H9 (cell line): ENCODE measurements around the gene DHRS7B. TPM values are rescaled to one million over a fixed set of nuclear protein-coding genes. Genes with fewer than 3 reads are reported as not detected.
"Not testable (repeated sequence)": the region's sequence is repeated elsewhere in the genome, so short reads cannot be mapped to it uniquely, and the experiment has no call there.

Source experiments
- DNase-seq: peaks from one replicate; pipeline ENCODE4 v3.0.0-alpha.2; 2017
- H2AFZ ChIP-seq: one replicate; pipeline ENCODE4 v1.6.1; 2013; ENCODE audit warnings: mild to moderate bottlenecking, low read length, control low read depth, moderate library complexity
- H2AK5ac ChIP-seq: 2 replicates; pipeline ENCODE4 v1.6.1; 2013; ENCODE audit warnings: low read length, control low read depth, mixed read lengths; ENCODE audit not compliant: insufficient read length
- H2BK120ac ChIP-seq: one replicate; pipeline ENCODE4 v1.6.1; 2013; ENCODE audit warnings: low read depth, mild to moderate bottlenecking, low read length, control low read depth, inconsistent platforms; ENCODE audit not compliant: poor library complexity, severe bottlenecking
- H2BK12ac ChIP-seq: 2 replicates; pipeline ENCODE4 v1.6.1; 2013; ENCODE audit warnings: low read length, control low read depth, mixed read lengths, low read depth; ENCODE audit not compliant: insufficient read length
- H2BK15ac ChIP-seq: 2 replicates; pipeline ENCODE4 v1.6.1; 2013; ENCODE audit warnings: low read depth, low read length, control low read depth
- H2BK20ac ChIP-seq: one replicate; pipeline ENCODE4 v1.6.1; 2013; ENCODE audit warnings: low read depth, mild to moderate bottlenecking, low read length, control low read depth, inconsistent platforms; ENCODE audit not compliant: poor library complexity, severe bottlenecking
- H2BK5ac ChIP-seq: 2 replicates; pipeline ENCODE4 v1.6.1; 2013; ENCODE audit warnings: low read length, control low read depth, mixed read lengths; ENCODE audit not compliant: insufficient read length
- H3K14ac ChIP-seq: 2 replicates; pipeline ENCODE4 v1.6.1; 2013; ENCODE audit warnings: low read length, control low read depth; ENCODE audit not compliant: insufficient read depth
- H3K18ac ChIP-seq: 2 replicates; pipeline ENCODE4 v1.6.1; 2013; ENCODE audit warnings: low read depth, mild to moderate bottlenecking, mixed read lengths, low read length, control low read depth; ENCODE audit not compliant: insufficient read length
- H3K23ac ChIP-seq: 2 replicates; pipeline ENCODE4 v1.6.1; 2013; ENCODE audit warnings: low read length, control low read depth, mixed read lengths, low read depth; ENCODE audit not compliant: insufficient read length
- H3K23me2 ChIP-seq: 2 replicates; pipeline ENCODE4 v1.6.1; 2013; ENCODE audit warnings: low read depth, mild to moderate bottlenecking, mixed read lengths, low read length, control low read depth; ENCODE audit not compliant: insufficient read length, poor library complexity, severe bottlenecking
- H3K27ac ChIP-seq: 2 replicates; pipeline ENCODE4 v1.5.1; 2013; ENCODE audit warnings: low read length, control low read depth, mixed read lengths, low read depth; ENCODE audit not compliant: insufficient read length
- H3K27me3 ChIP-seq: 2 replicates; pipeline ENCODE4 v1.6.1; 2013; ENCODE audit warnings: low read length, control low read depth, inconsistent platforms; ENCODE audit not compliant: insufficient read depth
- H3K4ac ChIP-seq: 2 replicates; pipeline ENCODE4 v1.6.1; 2013; ENCODE audit warnings: low read depth, mild to moderate bottlenecking, control low read depth, inconsistent platforms, low read length, moderate library complexity
- H3K4me1 ChIP-seq: 2 replicates; pipeline ENCODE4 v1.6.1; 2013; ENCODE audit warnings: low read length, control low read depth, inconsistent platforms; ENCODE audit not compliant: insufficient read depth
- H3K4me2 ChIP-seq: 2 replicates; pipeline ENCODE4 v1.6.1; 2013; ENCODE audit warnings: low read length, control low read depth, mixed read lengths; ENCODE audit not compliant: insufficient read length, insufficient read depth
- H3K56ac ChIP-seq: 2 replicates; pipeline ENCODE4 v1.6.1; 2013; ENCODE audit warnings: low read depth, mild to moderate bottlenecking, mixed read lengths, low read length, control low read depth; ENCODE audit not compliant: insufficient read length
- H3K79me1 ChIP-seq: 2 replicates; pipeline ENCODE4 v1.6.1; 2013; ENCODE audit warnings: low read depth, mild to moderate bottlenecking, moderate library complexity, low read length, control low read depth, inconsistent platforms; ENCODE audit not compliant: insufficient read depth, poor library complexity, severe bottlenecking
- H3K79me2 ChIP-seq: 2 replicates; pipeline ENCODE4 v1.6.1; 2013; ENCODE audit warnings: low read length, control low read depth, inconsistent platforms; ENCODE audit not compliant: insufficient read depth
- H3K9ac ChIP-seq: 2 replicates; pipeline ENCODE4 v1.6.1; 2013; ENCODE audit warnings: low read length, control low read depth, mixed read lengths; ENCODE audit not compliant: insufficient read length; ENCODE audit errors: extremely low read depth
- H3K9me3 ChIP-seq: one replicate; pipeline ENCODE4 v1.6.1; 2013; ENCODE audit warnings: low read depth, low read length, inconsistent platforms; ENCODE audit not compliant: control insufficient read depth
- H3T11ph ChIP-seq: one replicate; pipeline ENCODE4 v1.6.1; 2013; ENCODE audit warnings: mild to moderate bottlenecking, low read length, control low read depth, inconsistent platforms
- H4K20me1 ChIP-seq: one replicate; pipeline ENCODE4 v1.6.1; 2013; ENCODE audit not compliant: control insufficient read depth, insufficient read length, insufficient read depth
- H4K5ac ChIP-seq: 2 replicates; pipeline ENCODE4 v1.6.1; 2013; ENCODE audit warnings: low read depth, mild to moderate bottlenecking, mixed read lengths, low read length, control low read depth; ENCODE audit not compliant: insufficient read length
- H4K8ac ChIP-seq: replicated peaks from 2 replicates; pipeline ENCODE4 v1.6.1; 2013; ENCODE audit warnings: low read length, control low read depth, mixed read lengths, low read depth; ENCODE audit not compliant: insufficient read length
- H4K91ac ChIP-seq: 2 replicates; pipeline ENCODE4 v1.6.1; 2013; ENCODE audit warnings: low read depth, mild to moderate bottlenecking, moderate library complexity, mixed read lengths, low read length, control low read depth; ENCODE audit not compliant: insufficient read length
- H3K27ac Mint-ChIP-seq, 3 experiments: 2 replicates in 2 of 3; 3 replicates in 1 of 3; pipeline ENCODE4 v1.8.0; 2020 to 2021; ENCODE audit warnings: mixed read lengths in 3 of 3, mild to moderate bottlenecking in 1 of 3, moderate library complexity in 1 of 3
- H3K27me3 Mint-ChIP-seq: 2 replicates; pipeline ENCODE4 v1.8.0; 2021; ENCODE audit warnings: low read depth, mild to moderate bottlenecking, moderate library complexity, mixed read lengths
- H3K36me3 Mint-ChIP-seq, 3 experiments: 2 replicates in 2 of 3; 3 replicates in 1 of 3; pipeline ENCODE4 v1.8.0; 2020 to 2021; ENCODE audit warnings: low read depth in 3 of 3, mixed read lengths in 3 of 3; ENCODE audit not compliant: insufficient read depth in 1 of 3
- H3K4me1 Mint-ChIP-seq, 2 experiments: 2 replicates each; pipeline ENCODE4 v1.8.0; 2020; ENCODE audit warnings: mixed read lengths in 2 of 2
- H3K4me3 Mint-ChIP-seq, 2 experiments: 2 replicates in 1 of 2; 3 replicates in 1 of 2; pipeline ENCODE4 v1.8.0; 2020 to 2021; ENCODE audit warnings: mild to moderate bottlenecking in 2 of 2, mixed read lengths in 2 of 2, moderate library complexity in 1 of 2
- H3K9me3 Mint-ChIP-seq, 2 experiments: 2 replicates in 1 of 2; 3 replicates in 1 of 2; pipeline ENCODE4 v1.8.0; 2020; ENCODE audit warnings: mild to moderate bottlenecking in 2 of 2, mixed read lengths in 2 of 2, moderate library complexity in 1 of 2
- WGBS: extraction: QIAGEN DNeasy Blood & Tissue Kit; methylation state at CpG from one replicate; pipeline ENCODE4 v1.1.7; 2013; ENCODE audit warnings: missing lambda C conversion rate, low lambda C conversion rate, mixed read lengths; ENCODE audit not compliant: insufficient read length; ENCODE audit errors: extremely low coverage; 5-methylcytosine and 5-hydroxymethylcytosine counted together
- total RNA-seq: library from RNA; stranded (reverse); gene quantifications from 2 replicates; pipeline ENCODE4 v1.2.1, GENCODE V29; 2021
- TF ChIP-seq, protein P1 (sequence below): fragments of 200-600 bp; sonication (generic); conservative IDR thresholded peaks from 3 replicates; pipeline ENCODE4 v1.8.0; 2021; ENCODE audit warnings: antibody characterized with exemption, mild to moderate bottlenecking

DHRS7B gene
- total RNA-seq, 1 experiment from 2014 or later: 20.3 TPM

DNA sequence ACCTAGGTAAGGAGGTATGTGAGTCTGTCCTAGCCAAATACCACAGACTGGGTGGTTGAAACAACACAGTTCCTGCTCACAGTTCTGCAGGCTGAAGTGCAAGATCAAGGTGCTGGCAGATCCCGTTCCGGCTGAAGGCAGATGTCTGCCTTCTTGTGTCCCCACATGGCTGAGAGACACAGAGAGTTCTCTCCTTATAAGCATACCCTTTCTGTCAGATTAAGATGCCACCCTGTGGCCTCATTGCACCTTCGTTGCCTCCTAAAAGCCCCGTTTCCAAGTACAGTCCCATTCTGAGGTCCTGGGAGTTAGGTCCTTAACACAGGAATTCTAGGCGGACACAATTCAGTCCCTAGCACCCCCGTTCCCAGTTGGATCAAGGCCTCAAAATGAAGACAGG lies 96.3 kb downstream of the DHRS7B start:
- no peaks in the 10 kb centered on the region for H3K9me3 ChIP-seq
- H3K27ac ChIP-seq: no peak overlapping the region
- Mint-ChIP-seq H3K4me3 (no peak overlapping the region), H3K4me1 (peaks cover 11% of the 10 kb centered on the region in 2 experiments), H3K9me3 (0 out of 5 replicates have a peak, but pooled peaks cover 0 to 3% of the 10 kb centered on the region in 2 experiments), H3K27me3 (peaks cover 2% of the 10 kb centered on the region), H3K27ac (no peak overlapping the region), H3K36me3 (peaks cover 0 to 15% (median 11%) of the 10 kb centered on the region in 3 experiments; a peak in 4 of 7 replicates)
- H3K4ac ChIP-seq: no peak overlapping the region
- H3K27me3 ChIP-seq: no peaks in the 10 kb centered on the region
- H2BK15ac ChIP-seq: no peak overlapping the region
- no peak overlapping the region for H2BK5ac ChIP-seq
- H3K23me2 ChIP-seq: no peaks in the 10 kb centered on the region
- TF ChIP-seq, protein P1, sequence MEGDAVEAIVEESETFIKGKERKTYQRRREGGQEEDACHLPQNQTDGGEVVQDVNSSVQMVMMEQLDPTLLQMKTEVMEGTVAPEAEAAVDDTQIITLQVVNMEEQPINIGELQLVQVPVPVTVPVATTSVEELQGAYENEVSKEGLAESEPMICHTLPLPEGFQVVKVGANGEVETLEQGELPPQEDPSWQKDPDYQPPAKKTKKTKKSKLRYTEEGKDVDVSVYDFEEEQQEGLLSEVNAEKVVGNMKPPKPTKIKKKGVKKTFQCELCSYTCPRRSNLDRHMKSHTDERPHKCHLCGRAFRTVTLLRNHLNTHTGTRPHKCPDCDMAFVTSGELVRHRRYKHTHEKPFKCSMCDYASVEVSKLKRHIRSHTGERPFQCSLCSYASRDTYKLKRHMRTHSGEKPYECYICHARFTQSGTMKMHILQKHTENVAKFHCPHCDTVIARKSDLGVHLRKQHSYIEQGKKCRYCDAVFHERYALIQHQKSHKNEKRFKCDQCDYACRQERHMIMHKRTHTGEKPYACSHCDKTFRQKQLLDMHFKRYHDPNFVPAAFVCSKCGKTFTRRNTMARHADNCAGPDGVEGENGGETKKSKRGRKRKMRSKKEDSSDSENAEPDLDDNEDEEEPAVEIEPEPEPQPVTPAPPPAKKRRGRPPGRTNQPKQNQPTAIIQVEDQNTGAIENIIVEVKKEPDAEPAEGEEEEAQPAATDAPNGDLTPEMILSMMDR: no peak
- no peak overlapping the region for H3K56ac ChIP-seq
- no peak overlapping the region for H3K14ac ChIP-seq
- H2AK5ac ChIP-seq: no peak overlapping the region
- WGBS: no CpG with 5 or more reads among the region's 6 CpGs
- H2BK20ac ChIP-seq: no peak overlapping the region
- H3K79me1 ChIP-seq: no peaks in the 10 kb centered on the region
- H3K4me1 ChIP-seq: no peaks in the 10 kb centered on the region; the same call in 1 of the 2 replicates
- H3K23ac ChIP-seq: no peak overlapping the region
- no peak overlapping the region for H2BK12ac ChIP-seq
- no peak overlapping the region for H4K5ac ChIP-seq
- no peak overlapping the region for H3K18ac ChIP-seq
- no peaks in the 10 kb centered on the region for H3K79me2 ChIP-seq
- H2BK120ac ChIP-seq: no peak overlapping the region
- H3T11ph ChIP-seq: no peak overlapping the region
- no peak overlapping the region for H4K91ac ChIP-seq
- no peak overlapping the region for H2AFZ ChIP-seq
- no peaks in the 10 kb centered on the region for H4K20me1 ChIP-seq
- no peak overlapping the region for H3K4me2 ChIP-seq
- no peak overlapping the region for H3K9ac ChIP-seq
- DNase-seq: no peak
- H4K8ac ChIP-seq: no peak overlapping the region

DNA sequence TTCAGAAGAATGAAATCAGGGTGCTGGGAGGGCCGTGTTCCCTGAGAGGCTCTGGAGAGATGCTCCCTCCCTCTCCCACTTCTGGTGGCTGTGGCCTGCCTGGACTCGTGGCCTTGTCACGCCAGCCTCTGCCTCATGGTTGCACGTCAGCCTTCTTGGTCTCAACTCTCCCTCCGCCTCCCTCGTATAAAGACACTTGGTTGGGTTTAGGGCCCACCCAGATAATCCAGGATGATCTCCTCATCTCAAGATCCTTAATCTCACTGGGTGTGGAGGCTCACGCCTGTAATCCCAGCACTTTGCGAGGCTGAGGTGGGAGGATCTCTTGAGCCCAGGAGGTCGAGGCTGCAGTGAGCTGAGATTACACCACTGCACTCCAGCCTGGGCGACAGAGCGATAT lies 100.5 kb downstream of the DHRS7B start:
- H2AK5ac ChIP-seq, H3K23ac ChIP-seq, H2BK12ac ChIP-seq, H4K8ac ChIP-seq, H3K27ac ChIP-seq, H3K56ac ChIP-seq, H4K5ac ChIP-seq, H3K27me3 ChIP-seq, H3K4me1 ChIP-seq, H2AFZ ChIP-seq, DNase-seq, H3K4me3 Mint-ChIP-seq, H3T11ph ChIP-seq, H3K14ac ChIP-seq, H3K18ac ChIP-seq, H3K9me3 Mint-ChIP-seq, H3K4ac ChIP-seq, H3K23me2 ChIP-seq, H2BK15ac ChIP-seq, H3K27ac Mint-ChIP-seq, H2BK120ac ChIP-seq, H3K4me1 Mint-ChIP-seq, H3K4me2 ChIP-seq, H4K20me1 ChIP-seq, H4K91ac ChIP-seq, H3K79me1 ChIP-seq, H2BK5ac ChIP-seq, H3K9me3 ChIP-seq, H3K36me3 Mint-ChIP-seq, H3K79me2 ChIP-seq, H3K27me3 Mint-ChIP-seq, H3K9ac ChIP-seq, H2BK20ac ChIP-seq: not testable (repeated sequence)
- no CpG with 5 or more reads among the region's 11 CpGs for WGBS
